GM21737 (cell line): ENCODE data around the gene OR6C1.
"Not testable (repeated sequence)": the region's sequence is repeated elsewhere in the genome, so short reads cannot be mapped to it uniquely, and the experiment has no call there.

Source experiments
- ATAC-seq: cut with Tn5 transposase; IDR thresholded peaks from one replicate; pipeline ENCODE4 v1.9.1; 2021; ENCODE audit warnings: mild to moderate bottlenecking, moderate library complexity; ENCODE audit not compliant: unreplicated experiment

OR6C1 gene

DNA sequence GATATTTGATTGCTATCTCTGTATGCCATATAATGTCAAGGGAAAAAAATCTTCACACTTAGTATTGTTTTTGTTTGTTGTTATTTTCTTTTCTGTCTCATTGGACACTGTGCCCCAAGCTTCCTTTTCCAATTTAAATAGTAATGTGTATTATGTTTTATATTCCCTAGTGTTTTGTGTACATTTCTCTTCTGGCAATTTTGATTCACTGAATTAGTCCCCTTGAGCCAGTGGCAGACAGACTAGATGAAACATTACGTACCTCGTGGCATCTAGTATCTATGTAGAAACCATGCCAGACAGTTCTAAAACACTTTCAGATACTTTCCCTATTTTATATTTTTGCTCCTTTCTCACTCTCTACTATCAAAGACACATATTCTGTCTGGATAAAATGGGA is at the start of gene OR6C1:
OR6C1 (plus strand) TSS at position 301 of the 400 bp plus-strand sequence. CDS start 6,257 bp downstream, outside the sequence.
- ATAC-seq = no peak

DNA sequence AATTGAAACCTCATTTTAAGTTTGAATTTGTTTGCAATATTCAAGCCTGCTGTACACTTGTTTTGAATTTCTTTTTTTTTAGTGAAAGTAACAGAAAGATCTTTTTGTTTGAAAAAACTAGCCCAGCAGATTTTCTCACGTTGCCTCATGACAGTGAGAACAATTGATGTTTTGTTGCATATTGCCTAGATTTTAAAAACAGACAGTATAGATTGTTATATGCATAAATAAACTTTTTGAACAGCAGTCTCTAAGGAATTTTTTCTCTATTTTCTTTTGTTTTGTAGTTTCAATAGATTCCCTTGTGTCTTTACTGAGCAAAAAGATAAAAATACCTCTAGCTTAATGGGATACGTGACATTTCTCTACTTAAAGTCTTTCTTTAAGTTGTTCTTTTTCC is 33.2 kb upstream of the OR6C1 start:
- no peak for ATAC-seq

GRCh38 chr12:55289999-55290398 is 24.1 kb upstream of the OR6C1 start:
- ATAC-seq = no peak

DNA sequence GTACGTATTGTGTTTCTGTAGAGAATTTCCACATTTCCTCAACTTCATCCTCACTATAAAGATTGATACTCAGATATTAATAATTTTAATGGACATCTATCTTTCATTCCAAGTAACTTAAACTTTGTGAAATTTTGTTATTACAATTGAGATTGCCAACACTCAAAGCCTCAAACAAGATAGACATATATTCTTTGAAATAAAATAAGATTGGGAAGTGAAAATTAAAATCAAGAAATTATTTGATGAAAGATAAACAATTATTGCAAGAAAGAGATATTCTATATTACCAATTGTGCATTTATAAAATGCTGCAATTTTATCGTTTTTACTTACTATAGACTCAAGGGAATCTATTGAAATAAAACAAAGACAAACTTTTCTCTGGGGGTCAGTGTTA is 17.7 kb upstream of the OR6C1 start, which contains the start of gene OR6C6:
OR6C6 (minus strand) TSS at position 101 of the 400 bp plus-strand sequence. CDS start 1,337 bp downstream, outside the sequence.
- no peak for ATAC-seq

DNA sequence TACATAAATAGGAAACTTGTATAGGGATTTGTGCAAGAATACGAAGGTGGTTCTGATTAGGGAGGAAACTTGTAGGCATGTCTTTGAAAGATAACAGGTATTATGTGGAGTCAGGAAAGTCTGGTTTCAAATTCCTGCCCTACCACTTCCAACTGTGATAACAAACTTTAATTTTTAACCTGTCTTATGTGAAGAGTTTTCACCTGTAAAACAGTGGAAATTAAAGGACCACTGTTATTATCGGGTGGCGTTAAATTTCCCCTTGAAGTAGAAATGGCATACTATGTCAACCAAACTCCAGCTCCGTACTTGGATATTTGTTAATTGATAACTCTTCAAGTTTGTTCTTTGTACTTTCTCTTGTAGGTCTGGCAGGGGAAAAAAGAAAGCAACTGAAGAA is 6.1 kb downstream of the OR6C1 start:
- no peak for ATAC-seq

DNA sequence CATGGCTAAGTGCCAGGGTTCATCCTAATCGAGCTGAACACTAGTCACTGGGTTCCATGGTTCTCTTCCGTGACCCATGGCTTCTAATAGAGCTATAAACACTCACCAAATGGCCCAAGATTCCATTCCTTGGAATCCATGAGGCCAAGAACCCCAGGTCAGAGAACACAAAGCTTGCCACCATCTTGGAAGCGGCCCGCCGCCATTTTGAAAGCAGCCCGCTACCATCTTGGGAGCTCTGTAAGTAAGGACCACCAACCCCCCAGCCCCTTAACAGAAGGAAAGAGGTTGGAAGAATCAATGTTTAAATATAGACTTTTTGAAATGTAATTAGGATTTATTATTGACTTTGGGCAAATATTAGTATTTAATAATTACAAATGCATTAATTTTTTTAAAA is 11.7 kb downstream of the OR6C1 start:
- not testable (repeated sequence) for ATAC-seq

GRCh38 chr12:55330446-55330845 is 16.3 kb downstream of the OR6C1 start, which contains the start of gene OR6C3:
OR6C3 (plus strand) TSS chr12:55330746; CDS start chr12:55331701, 955 bp downstream.
- no peak for ATAC-seq

DNA sequence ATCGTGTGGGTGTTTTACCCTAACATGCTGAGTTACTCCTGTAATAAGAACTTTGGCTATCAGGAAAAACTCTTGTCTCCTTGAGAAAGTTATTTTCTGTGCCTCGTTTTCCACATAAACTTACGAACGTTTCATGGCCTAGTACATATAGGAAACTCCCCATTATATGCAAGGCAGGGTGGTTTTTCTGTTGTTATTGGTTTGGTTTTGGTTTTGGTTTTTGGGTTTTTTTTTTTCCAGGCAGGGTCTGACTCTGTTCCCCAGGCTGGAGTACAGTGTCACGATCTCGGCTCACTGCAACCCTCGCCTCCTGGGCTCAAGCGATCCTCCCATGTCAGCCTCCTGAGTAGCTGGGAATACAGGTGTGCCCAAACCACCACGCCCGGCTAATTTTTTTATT is 21.9 kb downstream of the OR6C1 start:
- ATAC-seq = no peak

- not testable (repeated sequence) for ATAC-seq
These were observed 41.2 kb downstream of the OR6C1 start for GRCh38 chr12:55355338-55355737.

- no peak for ATAC-seq
These were observed 48.5 kb downstream of the OR6C1 start, which contains the start of gene OR6C75 for GRCh38 chr12:55362675-55363074. OR6C75 (plus strand) TSS chr12:55362975; CDS start chr12:55365111, 2,136 bp downstream.

DNA sequence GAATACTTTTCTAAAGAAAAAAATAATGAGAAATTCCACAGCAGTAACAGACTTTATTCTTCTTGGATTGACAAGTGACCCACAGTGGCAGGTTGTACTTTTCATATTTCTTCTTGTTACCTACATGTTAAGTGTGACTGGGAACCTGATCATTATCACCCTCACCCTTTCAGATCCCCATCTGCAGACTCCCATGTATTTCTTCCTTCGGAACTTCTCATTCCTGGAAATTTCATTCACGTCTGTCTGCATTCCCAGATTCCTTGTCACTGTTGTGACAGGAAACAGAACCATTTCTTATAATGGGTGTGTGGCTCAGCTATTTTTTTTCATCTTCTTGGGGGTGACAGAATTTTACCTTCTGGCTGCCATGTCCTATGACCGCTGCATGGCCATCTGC is 50.9 kb downstream of the OR6C1 start:
- ATAC-seq = no peak
